Measurements from ENCODE around the gene INPP5F. TPM values are rescaled to one million over a fixed set of nuclear protein-coding genes. Genes with fewer than 3 reads are reported as not detected.

INPP5F gene
- total and polyA plus RNA-seq, 11 donors: 3.0 to 9.9 (median 6.4) TPM

- 95 to 98% (median 97%) methylated on average over 2 of the region's 2 CpGs for WGBS, 4 donors
- Histone ChIP-seq H3K27ac (no peak overlapping the region), H3K9me3 (no peaks in the 10 kb centered on the region), H3K36me3 (peaks cover 0 to 40% (median 36%) of the 10 kb centered on the region in 9 donors), H3K4me1 (no peaks in the 10 kb centered on the region), H3K27me3 (no peaks in the 10 kb centered on the region), H3K4me3 (no peak overlapping the region)
- ATAC-seq (no peak), DNase-seq (no peak)
- intact Hi-C loops (cut with DNase I): loop anchor here in 1 of 10 donors (10.0 kb wide), 1 partner anchor 46 kb away; no protein-coding TSS in a partner anchor
- TF ChIP-seq POLR2A (IDR thresholded peaks at IDR 0.05) (no peak), CTCF (IDR thresholded peaks at IDR 0.05) (no peak)
Observed at GRCh38 chr10:119801176-119801575, 75.3 kb downstream of the INPP5F start.

- Histone ChIP-seq H3K36me3 (peaks cover 0 to 38% (median 33%) of the 10 kb centered on the region in 9 donors), H3K27ac (no peak overlapping the region), H3K27me3 (no peaks in the 10 kb centered on the region), H3K9me3 (no peaks in the 10 kb centered on the region), H3K4me3 (no peak overlapping the region), H3K4me1 (no peaks in the 10 kb centered on the region)
- DNase-seq: no peak
- ATAC-seq: no peak
- TF ChIP-seq CTCF (IDR thresholded peaks at IDR 0.05) (no peak), POLR2A (IDR thresholded peaks at IDR 0.05) (no peak)
- intact Hi-C loops (cut with DNase I): loop anchor here in 1 of 10 donors (10.0 kb wide), 1 partner anchor 47 kb away; no protein-coding TSS in a partner anchor
- 88 to 93% (median 89%) methylated on average over 6 of the region's 6 CpGs for WGBS, 4 donors
Observed at GRCh38 chr10:119801998-119802538, 76.2 kb downstream of the INPP5F start.

GRCh38 chr10:119803264-119803663 is 77.4 kb downstream of the INPP5F start:
- WGBS, 4 donors: 52 to 72% (median 65%) methylated on average over 1 of the region's 1 CpG
- H3K27ac ChIP-seq: peak overlapping the region in 1 of 12 donors; percentile 15

More at GRCh38 chr10:119803264-119803663, 77.4 kb downstream of the INPP5F start:
- no peak for DNase-seq
- Histone ChIP-seq H3K4me3 (no peak overlapping the region), H3K27me3 (no peaks in the 10 kb centered on the region), H3K36me3 (peaks cover 0 to 40% (median 26%) of the 10 kb centered on the region in 9 donors), H3K4me1 (no peaks in the 10 kb centered on the region), H3K9me3 (no peaks in the 10 kb centered on the region)
- peak in 2 of 4 donors; percentile 49 to 82 for ATAC-seq
- intact Hi-C loops (cut with DNase I): loop anchor here in 1 of 10 donors (10.0 kb wide), 1 partner anchor 48 kb away; no protein-coding TSS in a partner anchor
- TF ChIP-seq CTCF (IDR thresholded peaks at IDR 0.05) (no peak), POLR2A (IDR thresholded peaks at IDR 0.05) (no peak)

Measured in heart left ventricle (tissue), 16 donors.